HEK293 (cell line): ENCODE data around the gene CCR9.

ENCODE experiments used
- CTCF ChIA-PET: fragments of 350-600 bp; formaldehyde crosslinking; extraction: SDS; loops from one replicate; lab custom pipeline; 2021; ENCODE audit warnings: antibody characterized with exemption; lab: Yijun Ruan, JAX
- POLR2A ChIA-PET: fragments of 300-600 bp; formaldehyde crosslinking; extraction: SDS; loops from one replicate; lab custom pipeline; 2020; ENCODE audit warnings: antibody characterized with exemption, inconsistent platforms; lab: Yijun Ruan, JAX
- H3K27ac ChIP-seq: fragments of 200-500 bp; sonication (Bioruptor generic); 2 replicates; pipeline ENCODE4 v1.5.1; 2014; ENCODE audit warnings: low read depth, low read length, control low read depth, inconsistent platforms; ENCODE audit errors: extremely low read depth
- H3K36me3 ChIP-seq, 2 experiments: fragments of 200-500 bp in 1 of 2; sonication (Bioruptor generic) in 1 of 2; 1 replicate in 1 of 2; 2 replicates in 1 of 2; pipeline ENCODE4 v1.5.1; 2014 to 2017; ENCODE audit warnings: inconsistent platforms in 2 of 2, low read length in 2 of 2; ENCODE audit not compliant: control insufficient read depth in 2 of 2, insufficient read depth in 1 of 2
- H3K4me1 ChIP-seq: fragments of 200-500 bp; sonication (Bioruptor generic); 2 replicates; pipeline ENCODE4 v1.5.1; 2014; ENCODE audit warnings: mild to moderate bottlenecking, low read length, inconsistent platforms; ENCODE audit not compliant: control insufficient read depth, insufficient read depth
- H3K4me3 ChIP-seq: 2 replicates; pipeline ENCODE4 v1.5.1; 2011; ENCODE audit warnings: low read depth, mild to moderate bottlenecking, control low read depth, low read length, moderate library complexity
- H3K9me3 ChIP-seq: fragments of 200-500 bp; sonication (Bioruptor generic); 2 replicates; pipeline ENCODE4 v1.5.1; 2014; ENCODE audit warnings: low read depth, low read length, inconsistent platforms; ENCODE audit not compliant: control insufficient read depth, insufficient read depth
- FEZF1 ChIP-seq: fragments of 450-650 bp; formaldehyde crosslinking; IDR thresholded peaks from 2 replicates; pipeline ENCODE4 v1.5.1; 2016; ENCODE audit warnings: missing biosample characterization, missing genetic modification characterization
- GLIS1 ChIP-seq: fragments of 450-650 bp; formaldehyde crosslinking; IDR thresholded peaks from 2 replicates; pipeline ENCODE4 v1.5.1; 2016; ENCODE audit warnings: missing biosample characterization, missing genetic modification characterization
- HOXA7 ChIP-seq: sonication (generic); formaldehyde crosslinking; IDR thresholded peaks from 2 replicates; pipeline ENCODE4 v1.8.1; 2022; ENCODE audit warnings: missing genetic modification reagents, borderline replicate concordance
- HOXC10 ChIP-seq: sonication (generic); formaldehyde crosslinking; IDR thresholded peaks from 2 replicates; pipeline ENCODE4 v1.8.1; 2023; ENCODE audit warnings: mild to moderate bottlenecking, missing genetic modification reagents
- PRDM10 ChIP-seq: fragments of 450-650 bp; formaldehyde crosslinking; IDR thresholded peaks from 2 replicates; pipeline ENCODE4 v1.5.1; 2016; ENCODE audit warnings: missing biosample characterization, missing genetic modification characterization
- SP7 ChIP-seq: fragments of 450-650 bp; formaldehyde crosslinking; IDR thresholded peaks from 2 replicates; pipeline ENCODE4 v1.5.1; 2016; ENCODE audit warnings: missing biosample characterization, missing genetic modification characterization
- ZBTB1 ChIP-seq: fragments of 450-650 bp; formaldehyde crosslinking; IDR thresholded peaks from 2 replicates; pipeline ENCODE4 v1.5.1; 2016; ENCODE audit warnings: missing biosample characterization, missing genetic modification characterization
- ZBTB10 ChIP-seq: fragments of 450-650 bp; formaldehyde crosslinking; IDR thresholded peaks from 2 replicates; pipeline ENCODE4 v1.5.1; 2016; ENCODE audit warnings: missing biosample characterization, missing genetic modification characterization
- ZBTB21 ChIP-seq: fragments of 450-650 bp; formaldehyde crosslinking; IDR thresholded peaks from 2 replicates; pipeline ENCODE4 v1.5.1; 2017; ENCODE audit warnings: missing biosample characterization, missing genetic modification characterization
- ZNF112 ChIP-seq: fragments of 450-650 bp; formaldehyde crosslinking; IDR thresholded peaks from 2 replicates; pipeline ENCODE4 v1.5.0; 2017; ENCODE audit warnings: missing biosample characterization, missing genetic modification characterization
- ZNF184 ChIP-seq: fragments of 450-650 bp; IDR thresholded peaks from 2 replicates; pipeline ENCODE4 v1.5.1; 2018; ENCODE audit warnings: missing biosample characterization, mild to moderate bottlenecking, missing genetic modification characterization
- ZNF223 ChIP-seq: fragments of 450-650 bp; formaldehyde crosslinking; IDR thresholded peaks from 2 replicates; pipeline ENCODE4 v1.5.1; 2016; ENCODE audit warnings: missing biosample characterization, missing genetic modification characterization
- ZNF23 ChIP-seq: fragments of 450-650 bp; formaldehyde crosslinking; IDR thresholded peaks from 2 replicates; pipeline ENCODE4 v1.5.1; 2016; ENCODE audit warnings: missing biosample characterization, missing genetic modification characterization, borderline replicate concordance
- ZNF26 ChIP-seq: fragments of 450-650 bp; formaldehyde crosslinking; IDR thresholded peaks from 2 replicates; pipeline ENCODE4 v1.5.1; 2016; ENCODE audit warnings: missing biosample characterization, missing genetic modification characterization
- ZNF335 ChIP-seq: fragments of 450-650 bp; formaldehyde crosslinking; conservative IDR thresholded peaks from 2 replicates; pipeline ENCODE4 v1.5.1; 2016; ENCODE audit warnings: missing biosample characterization, missing genetic modification characterization
- ZNF354C ChIP-seq: fragments of 450-650 bp; formaldehyde crosslinking; IDR thresholded peaks from 2 replicates; pipeline ENCODE4 v1.5.1; 2016; ENCODE audit warnings: missing biosample characterization, missing genetic modification characterization, low read depth, borderline replicate concordance
- ZNF391 ChIP-seq: fragments of 450-650 bp; formaldehyde crosslinking; IDR thresholded peaks from 2 replicates; pipeline ENCODE4 v1.5.1; 2016; ENCODE audit warnings: low read depth, missing biosample characterization, missing genetic modification characterization, borderline replicate concordance
- ZNF530 ChIP-seq: fragments of 450-650 bp; formaldehyde crosslinking; IDR thresholded peaks from 2 replicates; pipeline ENCODE4 v1.5.1; 2016; ENCODE audit warnings: low read depth, missing biosample characterization, missing genetic modification characterization
- ZNF654 ChIP-seq: fragments of 450-650 bp; formaldehyde crosslinking; IDR thresholded peaks from 2 replicates; pipeline ENCODE4 v1.5.1; 2016; ENCODE audit warnings: low read depth, missing biosample characterization, missing genetic modification characterization
- ZNF660 ChIP-seq: fragments of 450-650 bp; IDR thresholded peaks from 2 replicates; pipeline ENCODE4 v1.5.1; 2018; ENCODE audit warnings: missing biosample characterization, mild to moderate bottlenecking, missing genetic modification characterization
- ZNF747 ChIP-seq: fragments of 450-650 bp; formaldehyde crosslinking; IDR thresholded peaks from 2 replicates; pipeline ENCODE4 v1.5.1; 2016; ENCODE audit warnings: missing biosample characterization, missing genetic modification characterization

The CCR9 gene

DNA sequence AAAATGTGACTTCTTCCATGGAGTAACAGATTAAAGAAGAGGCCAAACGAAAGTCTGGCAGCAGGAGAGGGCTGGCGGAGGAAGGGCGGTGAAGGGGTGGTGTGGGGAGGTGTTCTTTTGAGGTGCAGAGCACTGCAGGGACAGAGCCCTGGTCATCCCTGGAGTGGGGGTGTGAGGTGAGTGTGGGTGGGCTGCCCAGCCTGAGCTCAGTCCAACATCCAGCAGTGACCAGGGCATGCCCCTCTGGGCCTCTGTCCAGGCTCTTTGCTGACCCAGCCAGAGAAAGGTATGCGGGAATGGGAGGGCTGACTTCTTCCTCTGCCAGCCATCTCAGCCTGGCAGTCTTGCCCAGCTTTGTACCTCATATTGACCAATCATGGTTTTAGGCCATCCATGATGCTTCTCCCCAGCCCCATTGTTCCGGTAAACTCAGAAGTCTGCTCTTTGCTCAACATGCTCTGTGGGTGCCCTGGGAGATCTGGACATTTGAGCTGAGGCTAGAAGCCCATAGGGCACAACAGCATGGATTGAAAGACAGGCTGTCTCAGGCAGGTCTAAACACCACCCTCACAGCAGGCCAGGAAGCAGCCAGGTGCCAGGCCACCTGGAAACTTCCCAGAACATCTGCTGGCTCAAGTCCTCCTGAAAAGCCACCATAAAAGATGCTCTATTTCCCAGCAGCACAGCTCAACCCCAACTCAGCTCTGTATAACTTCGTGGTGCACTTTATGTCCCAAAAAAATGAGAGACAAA, 31.0 kb downstream of the CCR9 start:
- H3K4me3 ChIP-seq = no peak overlapping the region
- ChIA-PET CTCF (no interaction called here), POLR2A (no interaction called here)
- TF ChIP-seq ZNF26 = no peak
- no peak for TF ChIP-seq FEZF1 (tag by site-specific recombination)
- no peak for TF ChIP-seq HOXC10
- TF ChIP-seq PRDM10 (tag by site-specific recombination) = no peak
- H3K27ac ChIP-seq = no peak overlapping the region
- no peaks in the 10 kb centered on the region for H3K9me3 ChIP-seq
- no peaks in the 10 kb centered on the region for H3K4me1 ChIP-seq
- H3K36me3 ChIP-seq = peaks cover 0 to 30% of the 10 kb centered on the region in 2 experiments; a peak in 1 of 3 replicates

- CTCF ChIA-PET = interaction anchor here (0.7 to 0.8 kb wide), 2 partner anchors 158 to 717 kb away, joined by 3 to 4 read pairs; no protein-coding TSS in a partner anchor
Measured at GRCh38 chr3:45921158-45922038, 35.1 kb downstream of the CCR9 start.

GRCh38 chr3:45922039-45922326, 35.6 kb downstream of the CCR9 start:
- Histone ChIP-seq H3K9me3 (no peaks in the 10 kb centered on the region), H3K4me3 (no peak overlapping the region), H3K36me3 (peaks cover 0 to 58% of the 10 kb centered on the region in 2 experiments; a peak in 2 of 3 replicates), H3K27ac (no peak overlapping the region), H3K4me1 (no peaks in the 10 kb centered on the region)
- TF ChIP-seq ZNF223 (tag by site-specific recombination) (no peak), ZNF530 (tag by site-specific recombination) (no peak), ZNF654 (tag by site-specific recombination) (no peak), ZNF354C (tag by site-specific recombination) (no peak), GLIS1 (no peak), ZNF23 (tag by site-specific recombination) (no peak), ZBTB21 (no peak), ZNF184 (tag by site-specific recombination) (no peak), HOXA7 (CRISPR knock-in tag) (no peak), ZNF391 (tag by site-specific recombination) (no peak), SP7 (no peak)
- ChIA-PET CTCF (interaction anchor here (0.7 kb wide), 1 partner anchor 717 kb away, joined by 4 read pairs; no protein-coding TSS in a partner anchor), POLR2A (no interaction called here)

More at GRCh38 chr3:45921158-45922038, 35.1 kb downstream of the CCR9 start:
- no peaks in the 10 kb centered on the region for H3K4me1 ChIP-seq
- H3K27ac ChIP-seq = no peak overlapping the region
- H3K9me3 ChIP-seq = no peaks in the 10 kb centered on the region
- H3K36me3 ChIP-seq = peaks cover 0 to 58% of the 10 kb centered on the region in 2 experiments; a peak in 2 of 3 replicates
- POLR2A ChIA-PET = no interaction called here
- no peak for TF ChIP-seq ZNF112
- TF ChIP-seq ZNF747 (tag by site-specific recombination) = no peak
- no peak for TF ChIP-seq ZNF660 (tag by site-specific recombination)
- TF ChIP-seq ZNF335 (tag by site-specific recombination) = no peak
- TF ChIP-seq ZBTB10 (tag by site-specific recombination) = no peak
- no peak for TF ChIP-seq ZBTB1 (tag by site-specific recombination)
- H3K4me3 ChIP-seq = no peak overlapping the region
